ENCODE measurements around the gene SLC5A4. TPM values are rescaled to one million over a fixed set of nuclear protein-coding genes. Genes with fewer than 3 reads are reported as not detected.
"Not testable (repeated sequence)": the region's sequence is repeated elsewhere in the genome, so short reads cannot be mapped to it uniquely, and the experiment has no call there.

The SLC5A4 gene
- not detected in 2 replicates for total RNA-seq

GRCh38 chr22:32255217-32255616 is at the start of gene SLC5A4:
Gene SLC5A4, minus strand, starts transcription at chr22:32255347. Its CDS starts 18 bp downstream, at chr22:32255329.
- DNase-seq (ENCODE audit: low spot score): no peak
- Mint-ChIP-seq H3K27ac (no peak within 1 kb of the TSS), H3K36me3 (ENCODE audit: low read depth) (no peaks in the 10 kb centered on the region), H3K27me3 (ENCODE audit: low read depth) (peaks cover 13% of the 10 kb centered on the region), H3K9me3 (no peaks in the 10 kb centered on the region), H3K4me1 (ENCODE audit: low read depth) (no peaks in the 10 kb centered on the region), H3K4me3 (ENCODE audit: low read depth) (no peak within 1 kb of the TSS)
- intact Hi-C loops (cut with micrococcal nuclease): no loop called here

- H3K27ac Mint-ChIP-seq; H3K4me1 Mint-ChIP-seq (ENCODE audit: low read depth); H3K4me3 Mint-ChIP-seq (ENCODE audit: low read depth); intact Hi-C loops (cut with micrococcal nuclease); H3K36me3 Mint-ChIP-seq (ENCODE audit: low read depth); H3K9me3 Mint-ChIP-seq; DNase-seq (ENCODE audit: low spot score): not testable (repeated sequence)
- peaks cover 12% of the 10 kb centered on the region for H3K27me3 Mint-ChIP-seq (ENCODE audit: low read depth)
Observed at GRCh38 chr22:32293921-32294320, 38.8 kb upstream of the SLC5A4 start.

GRCh38 chr22:32286290-32286840 is 31.2 kb upstream of the SLC5A4 start:
- intact Hi-C loops (cut with micrococcal nuclease): no loop called here
- Mint-ChIP-seq H3K27ac (no peak overlapping the region), H3K36me3 (ENCODE audit: low read depth) (no peaks in the 10 kb centered on the region), H3K4me1 (ENCODE audit: low read depth) (no peaks in the 10 kb centered on the region), H3K4me3 (ENCODE audit: low read depth) (no peak overlapping the region), H3K27me3 (ENCODE audit: low read depth) (peaks cover 7% of the 10 kb centered on the region), H3K9me3 (no peaks in the 10 kb centered on the region)
- DNase-seq (ENCODE audit: low spot score): no peak

GRCh38 chr22:32281072-32281471 is 25.9 kb upstream of the SLC5A4 start:
- no peaks in the 10 kb centered on the region for H3K4me1 Mint-ChIP-seq (ENCODE audit: low read depth)
- intact Hi-C loops (cut with micrococcal nuclease): no loop called here
- H3K9me3 Mint-ChIP-seq: no peaks in the 10 kb centered on the region
- DNase-seq (ENCODE audit: low spot score): no peak
- H3K4me3 Mint-ChIP-seq (ENCODE audit: low read depth): no peak overlapping the region
- H3K27ac Mint-ChIP-seq: no peak overlapping the region
- H3K27me3 Mint-ChIP-seq (ENCODE audit: low read depth): peaks cover 2% of the 10 kb centered on the region
- H3K36me3 Mint-ChIP-seq (ENCODE audit: low read depth): no peaks in the 10 kb centered on the region

- H3K27me3 Mint-ChIP-seq (ENCODE audit: low read depth); intact Hi-C loops (cut with micrococcal nuclease): not testable (repeated sequence)
Observed at GRCh38 chr22:32275353-32275752, 20.2 kb upstream of the SLC5A4 start.

DNA sequence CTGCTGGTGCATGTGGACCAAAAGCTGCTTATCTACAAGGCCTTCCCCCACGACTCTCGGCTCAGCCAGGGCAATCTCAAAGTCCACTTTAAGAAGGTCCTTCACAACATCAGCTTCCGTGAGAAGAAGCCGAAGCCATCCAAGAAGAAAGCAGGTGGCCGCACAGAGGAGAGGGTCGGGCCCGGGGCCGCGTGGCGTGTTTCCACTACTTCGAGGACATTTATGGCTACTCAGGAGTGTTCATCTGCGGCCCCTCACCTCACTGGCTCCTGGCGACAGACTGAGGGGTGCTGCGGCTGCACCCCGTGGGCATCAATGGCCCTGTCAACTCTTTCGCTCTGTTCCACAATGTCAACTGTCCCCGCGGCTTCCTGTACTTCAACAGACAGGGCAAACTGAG is 16.2 kb upstream of the SLC5A4 start:
- no peaks in the 10 kb centered on the region for H3K9me3 Mint-ChIP-seq
- peaks cover under 1% of the 10 kb centered on the region for H3K4me1 Mint-ChIP-seq (ENCODE audit: low read depth)
- H3K4me3 Mint-ChIP-seq (ENCODE audit: low read depth): no peak overlapping the region
- H3K27ac Mint-ChIP-seq: no peak overlapping the region
- no peaks in the 10 kb centered on the region for H3K36me3 Mint-ChIP-seq (ENCODE audit: low read depth)
- peaks cover 1% of the 10 kb centered on the region for H3K27me3 Mint-ChIP-seq (ENCODE audit: low read depth)
- intact Hi-C loops (cut with micrococcal nuclease): no loop called here
- no peak for DNase-seq (ENCODE audit: low spot score)

More at GRCh38 chr22:32275353-32275752, 20.2 kb upstream of the SLC5A4 start:
- not testable (repeated sequence) for DNase-seq (ENCODE audit: low spot score); H3K27ac Mint-ChIP-seq; H3K9me3 Mint-ChIP-seq; H3K4me1 Mint-ChIP-seq (ENCODE audit: low read depth); H3K4me3 Mint-ChIP-seq (ENCODE audit: low read depth); H3K36me3 Mint-ChIP-seq (ENCODE audit: low read depth)

- Mint-ChIP-seq H3K27me3 (ENCODE audit: low read depth) (peaks cover 1% of the 10 kb centered on the region), H3K4me1 (ENCODE audit: low read depth) (peaks cover 5% of the 10 kb centered on the region), H3K36me3 (ENCODE audit: low read depth) (no peaks in the 10 kb centered on the region), H3K9me3 (no peaks in the 10 kb centered on the region), H3K4me3 (ENCODE audit: low read depth) (no peak overlapping the region), H3K27ac (no peak overlapping the region)
- DNase-seq (ENCODE audit: low spot score): no peak
- intact Hi-C loops (cut with micrococcal nuclease): no loop called here
Observed at GRCh38 chr22:32270641-32271369, 15.7 kb upstream of the SLC5A4 start.

- Mint-ChIP-seq H3K27ac (no peak overlapping the region), H3K4me3 (ENCODE audit: low read depth) (no peak overlapping the region), H3K4me1 (ENCODE audit: low read depth) (peaks cover 6% of the 10 kb centered on the region), H3K27me3 (ENCODE audit: low read depth) (peaks cover 1% of the 10 kb centered on the region), H3K36me3 (ENCODE audit: low read depth) (no peaks in the 10 kb centered on the region), H3K9me3 (no peaks in the 10 kb centered on the region)
- DNase-seq (ENCODE audit: low spot score): no peak
- intact Hi-C loops (cut with micrococcal nuclease): loop anchor here (5.0 to 10.0 kb wide), 3 partner anchors 165 to 292 kb away; partner anchors contain the start of gene FBXO7
Observed at GRCh38 chr22:32269316-32269715, 14.2 kb upstream of the SLC5A4 start.

DNA sequence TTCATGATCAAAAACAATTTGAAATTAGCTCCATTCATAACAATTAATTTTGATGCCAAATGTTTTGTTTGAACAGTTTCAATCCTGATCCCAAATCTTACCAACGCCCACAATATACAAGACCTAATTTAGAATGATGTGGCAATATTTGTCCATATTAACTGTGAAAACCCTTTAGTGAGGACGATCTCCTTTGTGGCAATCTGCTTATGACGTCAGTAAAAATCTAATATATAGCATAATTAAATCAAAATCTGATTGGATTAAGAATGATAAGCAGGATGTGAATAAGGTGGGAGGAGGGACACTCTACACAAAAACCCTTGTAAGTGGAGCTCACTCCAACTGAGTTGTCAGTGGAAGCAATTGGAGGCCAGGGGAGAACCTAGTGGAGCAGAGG is 11.9 kb upstream of the SLC5A4 start:
- no peak overlapping the region for H3K4me3 Mint-ChIP-seq (ENCODE audit: low read depth)
- H3K27me3 Mint-ChIP-seq (ENCODE audit: low read depth): no peaks in the 10 kb centered on the region
- H3K27ac Mint-ChIP-seq: no peak overlapping the region
- no peaks in the 10 kb centered on the region for H3K36me3 Mint-ChIP-seq (ENCODE audit: low read depth)
- DNase-seq (ENCODE audit: low spot score): no peak
- peaks cover 6% of the 10 kb centered on the region for H3K4me1 Mint-ChIP-seq (ENCODE audit: low read depth)
- H3K9me3 Mint-ChIP-seq: no peaks in the 10 kb centered on the region
- intact Hi-C loops (cut with micrococcal nuclease): loop anchor here (5.0 to 10.0 kb wide), 3 partner anchors 162 to 290 kb away; partner anchors contain the start of gene FBXO7

DNA sequence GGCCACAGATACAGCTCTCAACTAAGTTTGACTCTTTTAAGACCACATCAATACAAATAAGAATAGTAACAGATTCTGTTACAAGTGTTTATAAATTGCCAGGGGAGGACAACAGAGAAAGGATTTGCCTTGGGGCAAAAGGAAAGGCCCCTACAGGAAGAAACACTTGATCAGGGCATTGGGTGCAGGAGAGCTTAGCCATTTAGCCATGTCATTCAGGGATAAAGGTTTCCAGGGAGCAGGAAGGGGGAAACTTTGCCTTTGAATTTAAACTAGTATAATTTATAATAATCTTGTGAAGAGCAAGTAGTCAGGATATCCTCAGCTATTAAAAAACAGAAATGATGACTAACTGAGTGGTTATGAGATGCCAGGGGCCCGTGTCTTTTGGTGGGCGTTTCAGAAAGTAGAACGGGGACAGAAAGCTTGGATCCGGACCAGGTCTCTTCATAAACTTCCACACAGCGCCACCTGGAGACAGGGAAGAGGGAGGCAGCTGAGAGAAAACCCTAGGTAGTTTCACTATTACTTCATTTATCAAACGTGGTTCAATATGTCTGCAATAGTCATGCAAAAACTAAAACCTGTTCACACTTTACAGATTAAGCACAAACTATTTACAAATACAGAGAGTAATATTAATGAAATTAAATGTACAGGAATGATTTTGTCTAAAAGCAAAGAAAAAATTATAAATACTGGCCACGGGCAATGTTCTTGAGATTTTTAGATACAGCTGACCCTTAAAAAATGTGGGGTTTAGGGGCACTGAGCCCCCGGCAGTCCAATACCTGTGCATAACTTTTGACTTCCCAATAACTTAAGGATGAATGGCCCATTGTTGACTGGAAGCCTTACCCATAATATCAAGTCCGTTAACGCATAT is 11.0 kb upstream of the SLC5A4 start:
- no peaks in the 10 kb centered on the region for H3K27me3 Mint-ChIP-seq (ENCODE audit: low read depth)
- H3K27ac Mint-ChIP-seq: no peak overlapping the region
- H3K4me1 Mint-ChIP-seq (ENCODE audit: low read depth): peaks cover 6% of the 10 kb centered on the region
- no peaks in the 10 kb centered on the region for H3K9me3 Mint-ChIP-seq
- intact Hi-C loops (cut with micrococcal nuclease): loop anchor here (5.0 to 10.0 kb wide), 3 partner anchors 161 to 289 kb away; partner anchors contain the start of gene FBXO7
- no peak overlapping the region for H3K4me3 Mint-ChIP-seq (ENCODE audit: low read depth)
- peak; percentile 55 for DNase-seq (ENCODE audit: low spot score)
- H3K36me3 Mint-ChIP-seq (ENCODE audit: low read depth): no peaks in the 10 kb centered on the region

GRCh38 chr22:32263678-32264077 is 8.5 kb upstream of the SLC5A4 start:
- intact Hi-C loops (cut with micrococcal nuclease): loop anchor here (10.0 kb wide), 2 partner anchors 159 to 211 kb away; partner anchors contain the start of gene FBXO7
- not testable (repeated sequence) for H3K27ac Mint-ChIP-seq; H3K36me3 Mint-ChIP-seq (ENCODE audit: low read depth); DNase-seq (ENCODE audit: low spot score); H3K27me3 Mint-ChIP-seq (ENCODE audit: low read depth); H3K4me1 Mint-ChIP-seq (ENCODE audit: low read depth); H3K4me3 Mint-ChIP-seq (ENCODE audit: low read depth); H3K9me3 Mint-ChIP-seq

- H3K4me3 Mint-ChIP-seq (ENCODE audit: low read depth): no peak overlapping the region
Observed at GRCh38 chr22:32261306-32261705, 6.2 kb upstream of the SLC5A4 start.

More at GRCh38 chr22:32261306-32261705, 6.2 kb upstream of the SLC5A4 start:
- Mint-ChIP-seq H3K36me3 (ENCODE audit: low read depth) (no peaks in the 10 kb centered on the region), H3K4me1 (ENCODE audit: low read depth) (peaks cover 5% of the 10 kb centered on the region), H3K27ac (no peak overlapping the region), H3K27me3 (ENCODE audit: low read depth) (peaks cover 8% of the 10 kb centered on the region), H3K9me3 (no peaks in the 10 kb centered on the region)
- no peak for DNase-seq (ENCODE audit: low spot score)
- intact Hi-C loops (cut with micrococcal nuclease): loop anchor here (10.0 kb wide), 2 partner anchors 157 to 213 kb away; partner anchors contain the start of gene FBXO7

Measured in activated T-helper 2 cell treated with anti-CD3 and anti-CD28 coated beads, Interferon-gamma antibody, Interleukin-2, Interleukin-4, amounts not matched to agents 10 μg/mL and 5 μg/mL and 100 μg/mL, durations not matched to agents 14 hours and 24 hours and 36 hours (primary cell).